ENCODE data around the gene GLYATL1. TPM values are rescaled to one million over a fixed set of nuclear protein-coding genes. Genes with fewer than 3 reads are reported as not detected.

GLYATL1 gene
- total and polyA plus RNA-seq, 10 of the 15 experiments (the other 5 are each of a cell fraction or from before 2014, with no cell fraction given), result not detected

- ChIA-PET RAD21 (ENCODE audit: unreplicated experiment) (no interaction called here), SMC1A (ENCODE audit: uncharacterized antibody, unreplicated experiment) (no interaction called here), CTCF (interaction anchor here (1.2 kb wide), 1 partner anchor 95 kb away, joined by 5 read pairs; no protein-coding TSS in a partner anchor), POLR2A (no interaction called here)
- in situ Hi-C loops (cut with MboI), result no loop called here
- no peaks in the 10 kb centered on the region for H3K36me3 ChIP-seq (ENCODE audit: control insufficient read depth in 2 of 2, insufficient read depth in 2 of 2, low read length in 1 of 2)
- WGBS (ENCODE audit: insufficient coverage, insufficient replicate concordance, low lambda C conversion rate, missing lambda C conversion rate), result 73% methylated on average over 27 of the region's 27 CpGs
- H3K9ac ChIP-seq (ENCODE audit: control insufficient read depth, insufficient read depth, low read length), result no peak overlapping the region
- no peaks in the 10 kb centered on the region for H3K9me3 ChIP-seq (replicated peaks; ENCODE audit: control insufficient read depth, insufficient read depth, low read length)
- ATAC-seq, result no peak
- DNase-seq (ENCODE audit: low read depth, low spot score), result no peak
- H3K27me3 ChIP-seq (replicated peaks in 1 of 2; ENCODE audit: control insufficient read depth in 2 of 2, insufficient read depth in 2 of 2, low read length in 1 of 2), result no peaks in the 10 kb centered on the region
- H3K4me1 ChIP-seq (ENCODE audit: control insufficient read depth, insufficient read depth, low read length), result no peaks in the 10 kb centered on the region
- H3K27ac ChIP-seq (ENCODE audit: control insufficient read depth, insufficient read depth), result no peak overlapping the region
- BruUV-seq (replicated peaks), result no TSS peak
- no peak for TF ChIP-seq ATF7 (IDR thresholded peaks at IDR 0.05; ENCODE audit: low read depth)
- no peak for TF ChIP-seq ZBTB40 (IDR thresholded peaks at IDR 0.05; ENCODE audit: borderline replicate concordance)
- no peaks in the 10 kb centered on the region for H4K20me1 ChIP-seq (ENCODE audit: control insufficient read depth, insufficient read depth)
- intact Hi-C loops (cut with micrococcal nuclease; ENCODE audit: unreplicated experiment), result no loop called here
- FAIRE-seq, result no peak
- no peak overlapping the region for H3K4me3 ChIP-seq
- no peak overlapping the region for H3K4me2 ChIP-seq (ENCODE audit: control insufficient read depth, insufficient read depth)
- no peaks in the 10 kb centered on the region for H3K79me2 ChIP-seq (ENCODE audit: control insufficient read depth, insufficient read depth, low read length)
- no peak overlapping the region for H2AFZ ChIP-seq (ENCODE audit: control insufficient read depth, low read depth, low read length)
Observed at GRCh38 chr11:58963551-58964104, 24.3 kb downstream of the GLYATL1 start.
